Stimulated activated CD8-positive, alpha-beta memory T cell treated with anti-CD3 and anti-CD28 coated beads, Interleukin-7, amount 100 ng/mL, for 4 hours (primary cell): Measurements from ENCODE around the gene GSTA5.
"Not testable (repeated sequence)": the region's sequence is repeated elsewhere in the genome, so short reads cannot be mapped to it uniquely, and the experiment has no call there.

Experiments
- DNase-seq, 2 donors: peaks; one replicate each; pipeline ENCODE4 v3.0.0-alpha.2; 2020; ENCODE audit warnings: low read depth in 2 of 2

The GSTA5 gene

GRCh38 chr6:52840763-52841585 is at the start of gene GSTA5:
GSTA5 (minus strand) TSS chr6:52840813.
- DNase-seq: no peak

DNA sequence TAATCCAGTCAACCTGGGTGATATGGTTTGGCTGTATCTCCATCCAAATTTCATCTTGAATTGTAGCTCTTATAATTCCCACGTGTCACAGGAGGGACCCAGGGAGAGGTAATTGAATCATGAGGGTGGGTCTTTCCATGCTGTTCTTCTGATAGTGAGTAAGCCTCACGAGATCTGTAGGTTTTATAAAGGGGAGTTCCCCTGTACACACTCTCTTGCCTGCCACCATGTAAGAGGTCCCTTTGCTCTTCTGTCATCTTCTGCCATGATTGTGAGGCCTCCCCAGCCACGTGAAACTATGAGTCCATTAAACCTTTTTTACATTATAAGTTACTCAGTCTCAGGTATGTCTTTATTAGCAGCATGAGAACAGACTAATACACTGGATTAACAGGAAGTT is 49.4 kb upstream of the GSTA5 start:
- no peak for DNase-seq

- no peak for DNase-seq
Observed at GRCh38 chr6:52887910-52888524, 47.4 kb upstream of the GSTA5 start.

GRCh38 chr6:52881996-52882841 is 41.6 kb upstream of the GSTA5 start:
- DNase-seq: peak; percentile 33 to 54

- DNase-seq: no peak
Observed at GRCh38 chr6:52881662-52881995, 41.0 kb upstream of the GSTA5 start.

- no peak for DNase-seq
Observed at GRCh38 chr6:52877786-52878185, 37.2 kb upstream of the GSTA5 start.

DNA sequence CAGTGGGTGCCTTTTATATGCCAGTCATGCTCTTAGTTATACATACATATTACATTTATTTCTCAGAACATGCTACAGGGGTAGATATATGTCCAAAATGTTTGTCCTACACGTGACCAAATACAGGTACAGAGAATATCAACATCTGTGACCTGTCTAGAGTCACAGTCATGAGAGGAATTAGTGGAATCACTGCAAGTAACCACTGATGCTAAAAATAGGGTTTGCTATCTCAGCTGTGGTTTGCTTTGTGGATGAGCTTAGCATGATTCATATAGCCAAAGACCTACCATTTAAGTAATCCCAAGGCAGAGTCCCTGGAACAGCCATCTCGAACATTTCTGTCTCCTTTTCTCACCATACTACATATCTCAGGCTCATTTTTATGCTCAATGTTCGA is 36.6 kb upstream of the GSTA5 start:
- no peak for DNase-seq

GRCh38 chr6:52876056-52876787 is 35.6 kb upstream of the GSTA5 start:
- no peak for DNase-seq

- DNase-seq: no peak
Observed at GRCh38 chr6:52872031-52872430, 31.4 kb upstream of the GSTA5 start.

DNA sequence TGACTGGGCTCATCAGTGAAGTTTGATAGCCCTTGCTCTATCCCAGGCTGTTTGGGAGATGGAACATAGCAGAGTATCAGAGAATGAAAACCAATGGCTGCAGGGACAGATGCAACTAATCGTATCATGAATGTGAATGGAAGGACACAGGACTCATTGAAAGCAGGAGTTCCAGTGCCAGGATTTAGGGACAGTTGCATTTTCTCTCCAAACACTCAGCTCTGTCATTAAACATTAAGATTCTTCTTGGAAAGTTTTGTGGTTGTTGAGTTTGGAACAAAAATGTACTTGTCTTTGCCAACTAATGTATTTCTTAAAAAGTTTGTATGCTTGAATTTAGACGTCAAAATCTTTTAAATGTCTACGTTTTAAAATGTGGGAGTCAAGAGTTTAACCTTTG is 31.0 kb upstream of the GSTA5 start:
- no peak for DNase-seq

DNA sequence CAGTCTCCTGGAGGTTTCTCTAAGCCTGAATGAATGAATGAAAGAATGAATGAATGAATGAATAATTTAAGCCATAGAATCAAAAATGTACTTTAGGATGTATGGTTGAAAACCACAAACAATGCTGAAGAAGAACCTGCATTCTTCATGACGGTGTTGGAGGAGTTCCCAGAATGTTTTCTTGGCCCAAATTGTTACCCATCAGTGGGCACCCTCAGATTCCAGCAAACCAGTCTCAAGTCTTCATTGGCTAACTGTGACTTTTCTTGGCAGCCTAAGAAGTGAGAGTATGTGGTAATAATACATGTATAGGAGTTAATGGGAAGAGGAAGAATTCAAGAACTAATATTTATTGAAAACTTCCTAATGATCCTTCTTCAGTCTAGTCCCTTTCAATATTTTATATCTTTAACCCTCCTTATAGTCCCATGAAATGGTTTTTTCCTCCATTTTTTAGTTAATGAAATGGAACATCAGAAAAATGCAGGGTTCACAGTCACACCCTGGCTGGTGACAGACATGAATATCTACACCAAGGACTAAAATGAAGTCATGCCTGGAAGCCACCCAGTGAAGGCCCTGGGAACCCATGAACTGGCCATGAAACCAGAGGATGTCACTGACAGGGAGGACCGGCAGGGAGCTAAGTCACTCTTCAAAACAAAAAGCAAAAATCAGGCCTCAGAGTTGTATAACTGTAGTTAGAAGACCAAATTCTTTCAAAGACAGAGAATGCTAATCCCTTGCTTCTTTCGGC is 29.9 kb upstream of the GSTA5 start:
- not testable (repeated sequence) for DNase-seq

DNA sequence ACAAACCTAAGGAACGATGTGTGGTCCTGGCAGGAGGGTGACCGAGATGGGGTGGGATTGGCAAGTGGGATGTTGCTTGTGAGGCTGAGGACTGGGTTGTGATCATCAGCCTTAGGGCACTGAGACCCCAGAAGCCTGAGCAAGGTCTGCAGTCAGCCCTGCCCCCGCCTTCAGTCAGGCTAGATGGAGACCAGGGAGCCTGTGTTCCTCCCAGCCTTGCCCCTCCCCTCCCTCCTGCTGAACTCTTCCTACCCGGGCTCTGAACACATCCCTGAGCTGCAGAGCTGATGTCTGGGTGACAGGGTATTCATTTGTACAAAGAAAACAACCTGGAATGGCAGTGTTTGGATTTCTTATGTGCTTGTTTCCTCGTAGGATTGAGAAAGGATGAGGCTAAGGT is 28.3 kb upstream of the GSTA5 start:
- DNase-seq: not testable (repeated sequence)

- DNase-seq: no peak
Observed at GRCh38 chr6:52868240-52868639, 27.6 kb upstream of the GSTA5 start.

GRCh38 chr6:52861151-52861550 is 20.5 kb upstream of the GSTA5 start:
- not testable (repeated sequence) for DNase-seq

GRCh38 chr6:52858416-52858815 is 17.8 kb upstream of the GSTA5 start:
- DNase-seq: no peak

DNA sequence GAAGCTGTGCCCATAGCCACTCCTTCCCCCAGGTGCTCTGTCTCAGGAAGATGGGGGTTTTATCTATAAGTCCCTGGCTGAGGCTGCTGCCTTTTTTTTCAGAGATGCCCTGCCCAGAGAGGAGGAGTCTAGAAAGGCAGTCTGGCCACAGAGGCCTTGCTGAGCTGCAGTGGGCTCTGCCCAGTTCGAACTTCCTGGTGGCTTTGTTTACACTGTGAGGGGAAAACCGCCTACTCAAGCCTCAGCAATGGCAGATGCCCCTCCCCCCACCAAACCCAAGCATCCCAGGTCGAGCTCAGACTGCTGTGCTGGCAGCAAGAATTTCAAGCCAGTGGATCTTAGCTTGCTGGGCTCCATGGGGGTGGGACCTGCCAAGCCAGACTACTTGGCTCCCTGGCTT is 15.5 kb upstream of the GSTA5 start:
- not testable (repeated sequence) for DNase-seq

- no peak for DNase-seq
Observed at GRCh38 chr6:52849137-52849536, 8.5 kb upstream of the GSTA5 start.

DNA sequence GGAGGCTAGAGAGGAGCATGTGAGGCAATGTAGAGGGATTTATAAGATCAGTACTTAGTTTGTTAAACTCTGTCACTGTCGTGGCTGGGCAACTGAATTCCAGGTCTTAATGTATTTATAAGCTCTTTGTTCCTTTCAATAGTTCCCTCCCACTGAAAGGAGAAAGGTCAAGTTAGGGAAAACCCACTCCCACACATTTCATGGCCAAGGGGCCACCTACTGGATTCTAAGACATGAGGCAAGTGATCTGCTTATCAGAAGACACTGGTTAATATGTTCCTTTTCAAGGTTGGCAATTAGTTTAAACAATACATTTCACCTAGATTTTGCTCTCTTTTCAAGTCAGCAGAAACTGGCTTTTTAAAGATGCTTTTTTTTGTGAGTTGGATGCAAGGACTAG is 5.4 kb upstream of the GSTA5 start:
- DNase-seq: no peak

- no peak for DNase-seq
Observed at GRCh38 chr6:52843605-52844004, 3.0 kb upstream of the GSTA5 start.

DNA sequence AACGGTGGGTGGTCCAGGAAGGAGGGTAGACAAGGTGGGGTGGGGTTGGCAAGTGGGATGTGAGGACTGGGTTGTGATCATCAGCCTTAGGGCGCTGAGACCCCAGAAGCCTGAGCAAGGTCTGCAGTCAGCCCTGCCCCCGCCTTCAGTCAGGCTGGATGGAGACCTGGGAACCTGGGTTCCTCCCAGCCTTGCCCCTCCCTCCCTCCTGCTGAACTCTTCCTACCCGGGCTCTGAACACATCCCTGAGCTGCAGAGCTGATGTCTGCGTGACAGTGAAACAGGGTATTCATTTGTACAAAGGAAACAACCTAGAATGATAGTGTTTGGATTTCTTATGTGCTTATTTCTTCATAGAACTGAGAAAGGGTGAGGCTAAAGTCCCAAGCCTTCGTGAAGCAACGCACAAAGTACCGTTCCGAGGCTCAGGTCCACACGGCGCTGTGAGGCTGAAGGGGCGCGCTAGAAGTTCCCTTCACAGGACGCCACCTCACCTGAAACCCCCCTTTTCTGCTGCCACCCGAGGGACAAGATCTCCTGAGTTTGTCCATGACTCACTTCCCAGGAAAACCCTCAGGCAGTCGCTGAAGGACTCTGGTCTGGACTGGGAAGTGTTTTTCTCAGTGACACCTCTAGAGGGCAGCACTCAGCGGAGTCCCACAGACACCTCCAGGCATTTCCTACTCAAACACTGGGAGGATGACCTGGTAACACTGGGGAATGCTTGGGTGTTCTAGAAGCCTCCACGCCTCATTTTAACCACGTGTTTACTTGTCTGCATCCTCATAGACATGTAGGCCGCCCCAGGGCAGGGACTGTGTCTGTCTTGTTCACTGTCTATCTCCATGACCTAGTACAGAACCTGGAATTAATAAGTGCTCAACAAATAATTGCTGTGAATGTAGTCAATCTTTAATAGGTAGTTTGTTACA is 1.2 kb downstream of the GSTA5 start:
- DNase-seq: peak; percentile 7 to 12
